HG02938 (cell line): ENCODE data around the gene MUC20.
"Not testable (repeated sequence)": the region's sequence is repeated elsewhere in the genome, so short reads cannot be mapped to it uniquely, and the experiment has no call there.

Experiments used
- ATAC-seq: cut with Tn5 transposase; IDR thresholded peaks from one replicate; pipeline ENCODE4 v1.9.1; 2021; ENCODE audit warnings: mild to moderate bottlenecking, moderate library complexity; ENCODE audit not compliant: unreplicated experiment

MUC20 gene

GRCh38 chr3:195710126-195710905 lies 10.5 kb upstream of the MUC20 start:
- ATAC-seq = not testable (repeated sequence)

- not testable (repeated sequence) for ATAC-seq
Observed at GRCh38 chr3:195711091-195711812, 9.5 kb upstream of the MUC20 start.

- no peak for ATAC-seq
Observed at GRCh38 chr3:195711813-195712534, 8.8 kb upstream of the MUC20 start.

GRCh38 chr3:195712535-195712910 lies 8.3 kb upstream of the MUC20 start:
- ATAC-seq = not testable (repeated sequence)

GRCh38 chr3:195713150-195713549 lies 7.6 kb upstream of the MUC20 start:
- ATAC-seq = not testable (repeated sequence)

- ATAC-seq = no peak
Observed at GRCh38 chr3:195714380-195715011, 6.3 kb upstream of the MUC20 start.

GRCh38 chr3:195715134-195715533 lies 5.6 kb upstream of the MUC20 start:
- ATAC-seq = no peak

- ATAC-seq = no peak
Observed at GRCh38 chr3:195715583-195716266, 5.1 kb upstream of the MUC20 start.

- ATAC-seq = no peak
Observed at GRCh38 chr3:195717416-195717815, 3.4 kb upstream of the MUC20 start.

GRCh38 chr3:195717852-195718476 lies 2.8 kb upstream of the MUC20 start:
- ATAC-seq = no peak

- ATAC-seq = no peak
Observed at GRCh38 chr3:195718477-195718984, 2.2 kb upstream of the MUC20 start.

- ATAC-seq = not testable (repeated sequence)
Observed at GRCh38 chr3:195719514-195720254, 1.1 kb upstream of the MUC20 start.

- ATAC-seq = not testable (repeated sequence)
Observed at GRCh38 chr3:195722139-195722995, 1.6 kb downstream of the MUC20 start.

- not testable (repeated sequence) for ATAC-seq
Observed at GRCh38 chr3:195722996-195723345, 2.2 kb downstream of the MUC20 start.

GRCh38 chr3:195724363-195724762 lies 3.6 kb downstream of the MUC20 start:
- ATAC-seq = not testable (repeated sequence)

GRCh38 chr3:195725916-195726740 lies 5.3 kb downstream of the MUC20 start:
- not testable (repeated sequence) for ATAC-seq

- no peak for ATAC-seq
Observed at GRCh38 chr3:195727606-195728195, 6.9 kb downstream of the MUC20 start.
